GM18951 (cell line): ENCODE data around the gene PLD4.
"Not testable (repeated sequence)": the region's sequence is repeated elsewhere in the genome, so short reads cannot be mapped to it uniquely, and the experiment has no call there.

Experiments
- POLR2A ChIP-seq: IDR thresholded peaks from 4 replicates; pipeline ENCODE4 v1.6.1; 2011; ENCODE audit warnings: mild to moderate bottlenecking; ENCODE audit not compliant: insufficient read length, insufficient read depth; ENCODE audit errors: extremely low read depth
- in situ Hi-C: fragments of 300-500 bp; cut with MboI; formaldehyde crosslinking; loops from one replicate; pipeline ENCODE4 v1.12.0; 2022; ENCODE audit warnings: low sequenced_read_pairs, mixed read lengths, inconsistent platforms; ENCODE audit not compliant: unreplicated experiment

The PLD4 gene

GRCh38 chr14:104941508-104942365, 17.1 kb downstream of the PLD4 start:
- no peak for TF ChIP-seq POLR2A
- in situ Hi-C loops: no loop called here

- in situ Hi-C loops: no loop called here
- no peak for TF ChIP-seq POLR2A
Observed at GRCh38 chr14:104942586-104942985, 17.9 kb downstream of the PLD4 start.

- in situ Hi-C loops: not testable (repeated sequence)
Observed at GRCh38 chr14:104943216-104944015, 18.7 kb downstream of the PLD4 start.

DNA sequence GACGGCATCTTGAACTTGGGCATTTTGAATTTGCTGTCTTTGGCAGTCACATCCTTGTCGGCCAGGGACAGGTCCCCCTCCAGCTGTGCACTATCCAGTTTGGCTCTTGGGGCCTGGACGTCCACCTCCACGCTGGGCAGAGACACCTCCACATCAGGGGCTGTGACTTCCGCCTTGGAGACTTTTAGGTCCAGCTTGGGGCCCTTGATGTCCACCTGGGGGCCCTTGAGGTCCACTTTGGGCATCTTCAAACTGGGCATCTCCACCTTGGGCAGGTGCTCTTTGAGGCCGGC, 19.3 kb downstream of the PLD4 start:
- in situ Hi-C loops: not testable (repeated sequence)

GRCh38 chr14:104944436-104945205, 19.9 kb downstream of the PLD4 start:
- in situ Hi-C loops: not testable (repeated sequence)

GRCh38 chr14:104945266-104945665, 20.6 kb downstream of the PLD4 start:
- in situ Hi-C loops: not testable (repeated sequence)

GRCh38 chr14:104945986-104946965, 21.6 kb downstream of the PLD4 start:
- in situ Hi-C loops: not testable (repeated sequence)

DNA sequence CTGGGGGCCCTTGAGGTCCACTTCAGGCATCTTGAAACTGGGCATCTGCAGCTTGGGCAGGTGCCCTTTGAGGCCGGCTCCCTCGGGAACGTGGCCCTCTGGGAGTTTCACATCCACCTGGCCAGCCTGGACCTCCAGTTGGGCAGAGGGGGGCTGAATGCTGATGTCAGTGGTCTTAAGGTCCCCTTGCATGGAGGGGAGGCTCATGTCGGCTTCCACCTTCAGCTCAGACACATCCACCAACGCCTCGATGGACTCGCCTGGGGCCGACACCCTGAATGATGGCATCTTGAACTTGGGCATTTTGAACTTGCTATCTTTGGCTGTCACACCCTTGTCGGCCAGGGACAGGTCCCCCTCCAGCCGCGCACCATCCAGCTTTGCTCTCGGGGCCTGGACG, 22.5 kb downstream of the PLD4 start:
- in situ Hi-C loops: not testable (repeated sequence)

DNA sequence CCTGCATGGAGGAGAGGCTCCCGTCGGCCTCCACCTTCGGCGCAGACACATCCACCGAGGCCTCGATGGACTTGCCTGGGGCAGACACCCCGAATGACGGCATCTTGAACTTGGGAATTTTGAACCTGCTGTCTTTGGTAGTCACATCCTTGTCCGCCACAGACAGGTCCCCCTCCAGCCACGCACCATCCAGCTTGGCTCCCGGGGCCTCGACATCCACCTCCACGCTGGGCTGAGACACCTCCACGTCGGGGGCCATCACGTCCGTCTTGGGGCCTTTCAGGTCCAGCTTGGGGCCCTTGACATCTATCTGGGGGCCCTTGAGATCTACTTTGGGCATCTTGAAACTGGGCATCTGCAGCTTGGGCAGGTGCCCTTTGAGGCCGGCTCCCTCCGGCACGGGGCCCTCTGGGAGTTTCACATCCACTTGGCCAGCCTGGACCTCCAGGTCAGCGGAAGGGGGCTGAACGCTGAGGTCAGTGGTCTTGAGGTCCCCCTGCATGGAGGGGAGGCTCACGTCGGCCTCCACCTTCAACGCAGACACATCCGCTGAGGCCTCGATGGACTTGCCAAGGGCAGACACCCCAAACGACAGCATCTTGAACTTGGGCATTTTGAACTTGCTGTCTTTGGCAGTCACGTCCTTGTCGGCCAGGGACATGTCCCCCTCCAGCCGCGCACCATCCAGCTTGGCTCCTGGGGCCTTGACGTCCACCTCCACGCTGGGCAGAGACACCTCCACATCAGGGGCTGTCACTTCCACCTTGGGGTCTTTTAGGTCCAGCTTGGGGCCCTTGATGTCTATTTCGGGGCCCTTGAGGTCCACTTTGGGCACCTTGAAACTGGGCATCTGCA, 23.4 kb downstream of the PLD4 start:
- in situ Hi-C loops: not testable (repeated sequence)

GRCh38 chr14:104948736-104949031, 24.0 kb downstream of the PLD4 start:
- TF ChIP-seq POLR2A: no peak
- in situ Hi-C loops: no loop called here

- in situ Hi-C loops: not testable (repeated sequence)
Observed at GRCh38 chr14:104949406-104949955, 24.8 kb downstream of the PLD4 start.

GRCh38 chr14:104950021-104950420, 25.3 kb downstream of the PLD4 start:
- no peak for TF ChIP-seq POLR2A
- in situ Hi-C loops: no loop called here

DNA sequence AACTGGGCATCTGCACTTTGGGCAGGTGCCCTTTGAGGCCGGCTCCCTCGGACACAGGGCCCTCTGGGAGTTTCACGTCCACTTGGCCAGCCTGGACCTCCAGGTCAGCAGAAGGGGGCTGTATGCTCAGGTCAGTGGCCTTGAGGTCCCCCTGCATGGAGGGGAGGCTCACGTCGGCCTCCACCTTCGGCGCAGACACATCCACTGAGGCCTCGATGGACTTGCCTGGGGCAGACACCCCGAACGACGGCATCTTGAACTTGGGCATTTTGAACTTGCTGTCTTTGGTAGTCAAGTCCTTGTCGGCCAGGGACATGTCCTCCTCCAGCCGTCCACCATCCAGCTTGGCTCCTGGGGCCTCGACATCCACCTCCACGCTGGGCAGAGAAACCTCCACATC, 26.0 kb downstream of the PLD4 start:
- in situ Hi-C loops: not testable (repeated sequence)

GRCh38 chr14:104951863-104952657, 27.4 kb downstream of the PLD4 start:
- in situ Hi-C loops: not testable (repeated sequence)
